Stimulated activated CD4-positive, alpha-beta T cell treated with anti-CD3 and anti-CD28 coated beads, Interleukin-4, amount 100 ng/mL, for 24 hours (primary cell): ENCODE results near the gene AGTPBP1.
"Not testable (repeated sequence)": the region's sequence is repeated elsewhere in the genome, so short reads cannot be mapped to it uniquely, and the experiment has no call there.

Experiments used
- DNase-seq: peaks from one replicate; pipeline ENCODE4 v3.0.0-alpha.2; 2020

The AGTPBP1 gene

GRCh38 chr9:85719411-85719810 is 22.3 kb downstream of the AGTPBP1 start:
- DNase-seq: not testable (repeated sequence)

DNA sequence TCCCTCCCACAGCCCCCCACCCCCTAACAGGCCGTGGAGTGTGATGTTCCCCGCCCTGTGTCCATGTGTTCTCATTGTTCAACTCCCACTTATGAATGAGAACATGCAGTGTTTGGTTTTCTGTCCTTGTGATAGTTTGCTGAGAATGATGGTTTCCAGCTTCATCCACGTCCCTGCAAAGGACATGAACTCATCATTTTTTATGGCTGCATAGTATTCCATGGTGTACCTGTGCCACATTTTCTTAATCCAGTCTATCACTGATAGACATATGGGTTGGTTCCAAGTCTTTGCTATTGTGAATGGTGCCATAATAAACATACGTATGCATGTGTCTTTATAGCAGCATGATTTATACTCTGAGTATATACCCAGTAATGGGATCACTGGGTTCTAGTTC is 23.9 kb downstream of the AGTPBP1 start:
- DNase-seq: not testable (repeated sequence)

- DNase-seq: no peak
These were observed 24.5 kb downstream of the AGTPBP1 start for GRCh38 chr9:85717220-85717619.

- no peak for DNase-seq
These were observed 25.5 kb downstream of the AGTPBP1 start for GRCh38 chr9:85716031-85716877.

DNA sequence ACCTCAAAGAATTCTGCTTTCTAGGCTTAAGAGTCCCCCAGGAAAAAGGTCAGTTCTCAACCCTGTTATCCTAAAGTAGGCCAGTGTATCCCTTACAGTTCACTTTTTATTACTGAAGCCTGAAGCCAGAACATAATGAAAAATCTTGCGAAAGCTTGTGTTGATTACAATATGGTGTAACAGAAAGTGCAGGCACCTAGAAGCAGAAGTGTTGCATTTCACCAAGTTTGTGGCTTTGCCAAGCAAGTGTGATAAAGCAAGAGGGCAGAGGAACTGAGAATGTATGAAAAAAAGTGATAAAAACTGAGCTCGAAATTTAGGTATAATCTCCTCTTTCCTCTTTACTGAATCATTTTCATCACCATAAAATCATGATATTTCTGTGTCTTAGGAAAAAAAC is 26.2 kb downstream of the AGTPBP1 start:
- no peak for DNase-seq

GRCh38 chr9:85713897-85714296 is 27.9 kb downstream of the AGTPBP1 start:
- DNase-seq: no peak

DNA sequence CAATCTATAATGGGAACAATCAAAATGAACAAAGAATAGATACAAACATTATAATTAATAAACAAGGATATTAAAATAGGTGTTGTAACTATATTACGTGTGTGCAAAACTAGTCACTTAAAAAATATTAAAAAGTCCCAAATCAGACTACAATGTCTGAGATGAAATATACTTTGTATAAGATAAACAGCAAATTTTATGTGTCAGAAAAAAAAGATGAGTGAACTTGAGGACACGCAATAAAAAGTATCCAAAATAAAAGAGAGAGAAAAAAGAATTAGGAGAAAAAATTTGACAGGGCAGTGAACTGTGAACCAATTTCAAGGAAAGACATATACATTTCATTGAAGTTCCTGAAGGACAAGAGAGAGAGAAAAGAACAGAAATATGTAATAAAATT is 37.0 kb downstream of the AGTPBP1 start:
- no peak for DNase-seq

- no peak for DNase-seq
These were observed 38.4 kb downstream of the AGTPBP1 start for GRCh38 chr9:85703398-85703797.

- DNase-seq: no peak
These were observed 38.9 kb downstream of the AGTPBP1 start for GRCh38 chr9:85702726-85703289.

DNA sequence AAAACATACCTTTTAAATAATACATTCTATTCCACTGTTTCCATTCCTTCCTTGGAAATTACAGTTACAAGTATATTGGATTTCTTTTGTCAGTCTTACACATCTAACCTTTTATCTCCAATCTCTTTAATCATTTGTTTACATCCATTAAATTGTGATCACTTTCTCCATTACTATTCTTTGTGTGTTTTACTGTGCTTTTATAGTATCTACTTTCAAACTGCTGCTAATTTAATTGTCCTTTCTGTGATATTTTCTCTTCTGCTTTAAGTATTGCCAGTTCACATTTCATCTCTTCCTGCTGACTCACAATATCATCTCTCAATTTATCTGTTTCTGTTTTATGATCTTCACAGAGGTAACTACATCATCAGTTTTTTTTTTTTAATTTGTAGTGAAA is 39.6 kb downstream of the AGTPBP1 start:
- DNase-seq: no peak

DNA sequence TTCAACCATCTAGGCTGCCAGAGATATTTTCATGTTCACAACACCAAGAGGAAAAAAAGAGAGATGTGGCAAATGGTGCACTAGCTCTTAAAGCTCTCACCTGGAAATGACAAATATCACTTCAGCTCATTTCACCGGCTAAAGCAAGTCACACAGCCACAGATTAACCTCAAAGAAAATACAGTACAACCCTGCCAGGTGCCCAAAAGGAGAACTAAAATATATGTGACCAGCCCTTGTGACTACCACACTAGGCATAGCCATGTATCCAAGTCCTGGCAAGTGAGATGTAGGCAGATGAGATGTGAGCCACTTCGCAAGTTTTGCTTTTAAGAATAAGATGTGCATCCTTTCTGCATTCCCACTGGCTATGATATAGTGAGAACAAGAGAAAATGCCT is 41.4 kb downstream of the AGTPBP1 start:
- no peak for DNase-seq

- no peak for DNase-seq
These were observed 53.4 kb downstream of the AGTPBP1 start for GRCh38 chr9:85688361-85688760.

DNA sequence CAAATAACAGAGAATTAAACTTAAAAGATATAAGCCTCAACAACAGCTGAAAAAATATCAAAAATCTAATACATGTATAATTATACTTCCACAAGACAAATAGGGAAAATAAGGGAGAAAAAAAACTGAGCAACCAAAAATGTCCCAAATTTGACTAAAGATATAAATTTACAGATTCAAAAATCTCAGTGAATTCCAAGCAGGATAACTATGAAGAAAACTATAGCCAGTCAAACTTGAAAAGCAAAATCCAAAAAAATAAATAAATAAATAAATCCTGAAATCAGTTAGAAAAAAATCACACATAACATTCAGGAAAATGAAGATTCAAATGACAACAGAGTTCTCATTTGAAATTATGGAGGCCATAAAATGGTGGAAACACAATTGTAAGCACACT is 56.7 kb downstream of the AGTPBP1 start:
- no peak for DNase-seq

- no peak for DNase-seq
These were observed 65.0 kb downstream of the AGTPBP1 start for GRCh38 chr9:85676790-85677189.

- DNase-seq: no peak
These were observed 74.4 kb downstream of the AGTPBP1 start for GRCh38 chr9:85667374-85667773.

DNA sequence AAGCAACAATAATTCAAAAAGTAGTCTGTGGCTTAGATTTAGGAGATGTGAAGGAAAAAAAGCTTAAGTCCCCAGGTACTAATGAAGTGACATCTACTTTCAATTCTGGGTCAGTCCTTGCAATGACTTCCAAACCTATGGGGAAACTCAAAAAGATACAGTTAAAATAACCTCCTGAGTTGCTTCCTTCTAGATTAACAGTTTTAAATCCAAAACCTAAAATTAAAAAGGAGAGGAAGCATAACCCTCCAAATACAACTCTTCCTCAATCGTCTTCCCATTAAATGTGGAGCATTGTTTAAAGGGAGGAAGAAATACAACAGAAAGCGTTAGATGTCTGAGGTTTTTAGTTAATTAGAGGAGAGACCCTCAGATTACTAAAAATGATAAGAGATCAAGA is 75.7 kb downstream of the AGTPBP1 start:
- no peak for DNase-seq

DNA sequence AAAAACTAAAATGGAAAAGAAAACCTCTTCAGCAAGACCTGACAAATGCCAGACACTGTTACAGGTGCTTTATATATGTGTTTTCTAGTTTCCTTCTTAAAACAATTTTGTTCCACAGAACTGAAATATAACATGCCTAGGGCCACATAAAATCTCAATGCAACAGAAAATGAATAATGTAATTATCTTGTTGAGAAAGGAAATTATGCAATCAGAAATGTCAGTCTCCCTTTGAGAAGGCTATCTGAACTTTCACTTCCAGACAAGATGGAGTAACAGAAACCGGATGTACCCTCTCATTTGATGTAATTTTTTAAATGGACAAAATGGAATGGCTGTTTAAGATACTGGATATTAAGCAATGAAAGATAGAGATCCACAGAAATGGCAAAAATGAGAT is 79.2 kb downstream of the AGTPBP1 start:
- no peak for DNase-seq

GRCh38 chr9:85658716-85659115 is 83.0 kb downstream of the AGTPBP1 start:
- DNase-seq: no peak

- DNase-seq: no peak
These were observed 88.6 kb downstream of the AGTPBP1 start for GRCh38 chr9:85653153-85653552.

- DNase-seq: no peak
These were observed 94.2 kb downstream of the AGTPBP1 start for GRCh38 chr9:85647571-85647970.

- DNase-seq: no peak
These were observed 95.7 kb downstream of the AGTPBP1 start for GRCh38 chr9:85645909-85646627.

DNA sequence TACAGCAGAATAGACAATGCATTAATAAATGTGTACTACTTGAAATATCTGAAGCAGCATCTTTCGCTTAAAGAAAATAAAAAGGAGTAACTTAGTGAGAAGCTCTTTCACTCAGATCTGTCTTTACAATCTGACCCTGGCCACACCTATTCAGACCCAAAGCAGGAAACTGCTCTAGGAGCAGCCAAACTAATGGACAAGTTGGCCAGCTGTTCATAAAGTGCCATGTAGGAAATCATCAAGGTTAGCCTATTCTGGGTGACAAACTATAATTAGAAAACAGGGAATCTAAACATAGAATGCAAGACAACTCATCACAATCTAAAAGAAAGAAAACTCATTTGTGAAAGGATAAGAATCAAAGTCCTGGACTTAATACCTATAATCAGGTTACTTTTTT is 101.3 kb downstream of the AGTPBP1 start:
- no peak for DNase-seq

GRCh38 chr9:85639675-85640186 is 102.0 kb downstream of the AGTPBP1 start:
- DNase-seq: no peak

DNA sequence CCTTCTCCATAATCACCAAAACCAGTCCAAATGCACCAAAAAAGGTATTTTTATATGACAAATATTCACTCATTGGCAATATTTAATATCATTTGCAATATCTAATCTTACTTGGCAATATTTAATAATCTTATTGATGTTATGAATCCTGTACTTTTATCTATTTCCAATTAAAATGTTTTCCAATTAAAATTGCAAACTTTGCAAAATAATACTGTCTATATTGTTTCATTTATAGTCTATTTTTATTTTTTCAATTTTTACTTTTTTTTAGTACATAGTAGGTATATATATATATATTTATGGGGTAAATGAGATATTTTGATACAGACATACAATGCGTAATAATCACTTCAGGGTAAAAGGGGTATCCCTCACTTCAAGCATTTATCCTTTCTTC is 109.9 kb downstream of the AGTPBP1 start:
- DNase-seq: no peak
